Middle frontal gyrus (tissue), 1 donor: ENCODE results near the gene HTT.
"Not testable (repeated sequence)": the region's sequence is repeated elsewhere in the genome, so short reads cannot be mapped to it uniquely, and the experiment has no call there.

Experiments used
- DNase-seq: peaks from one replicate; pipeline ENCODE4 v3.0.0-alpha.2; 2015; ENCODE audit warnings: low spot score; ENCODE audit errors: extremely low spot score

Gene HTT

GRCh38 chr4:3121596-3121995 is 47.1 kb downstream of the HTT start:
- DNase-seq = no peak

DNA sequence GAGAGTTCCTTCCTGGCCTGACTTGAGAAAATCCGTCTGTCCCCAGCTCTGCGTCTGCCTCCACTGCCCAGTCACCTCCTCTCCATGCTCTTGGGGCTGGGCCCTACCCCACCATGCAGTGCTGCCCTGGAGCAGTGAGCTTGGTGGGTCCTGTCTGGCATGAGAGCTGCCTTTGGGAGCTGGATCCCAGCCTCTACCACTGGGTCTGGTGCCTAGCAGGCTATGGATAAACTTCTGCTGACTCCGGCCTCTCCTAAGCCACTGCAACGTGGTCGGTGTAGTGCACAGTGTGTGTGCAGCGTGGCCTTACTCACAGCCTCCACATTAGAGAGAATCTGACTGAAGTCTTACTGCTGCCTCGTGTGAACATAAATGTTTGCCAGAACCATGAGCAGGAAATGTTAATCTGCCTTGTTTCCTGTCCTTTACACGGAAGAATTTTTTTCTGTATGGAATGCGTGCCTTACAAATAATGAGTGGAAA is 47.6 kb downstream of the HTT start:
- DNase-seq = no peak

DNA sequence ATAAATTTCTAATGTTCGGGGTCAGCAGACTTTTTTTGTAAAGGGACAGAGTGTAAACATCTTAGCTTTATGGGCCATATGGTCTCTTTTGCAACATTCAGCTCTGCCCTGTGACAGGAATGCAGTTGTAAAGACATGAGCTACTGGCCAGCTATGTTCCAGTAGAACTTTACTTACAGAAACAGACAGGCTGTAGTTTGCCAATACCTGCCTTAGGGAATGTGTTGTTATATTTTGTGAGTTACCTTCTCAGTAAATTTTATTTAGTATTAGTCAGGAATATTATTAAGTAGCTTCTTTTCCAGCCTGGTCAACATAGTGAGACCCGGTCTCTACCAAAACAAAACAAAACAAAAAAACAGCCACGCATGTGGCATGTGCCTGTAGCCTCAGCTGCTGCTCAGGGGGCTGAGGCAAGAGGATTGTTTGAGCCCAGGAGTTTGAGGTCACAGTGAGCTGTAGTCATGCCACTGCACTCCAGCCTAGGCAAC is 48.7 kb downstream of the HTT start:
- no peak for DNase-seq

DNA sequence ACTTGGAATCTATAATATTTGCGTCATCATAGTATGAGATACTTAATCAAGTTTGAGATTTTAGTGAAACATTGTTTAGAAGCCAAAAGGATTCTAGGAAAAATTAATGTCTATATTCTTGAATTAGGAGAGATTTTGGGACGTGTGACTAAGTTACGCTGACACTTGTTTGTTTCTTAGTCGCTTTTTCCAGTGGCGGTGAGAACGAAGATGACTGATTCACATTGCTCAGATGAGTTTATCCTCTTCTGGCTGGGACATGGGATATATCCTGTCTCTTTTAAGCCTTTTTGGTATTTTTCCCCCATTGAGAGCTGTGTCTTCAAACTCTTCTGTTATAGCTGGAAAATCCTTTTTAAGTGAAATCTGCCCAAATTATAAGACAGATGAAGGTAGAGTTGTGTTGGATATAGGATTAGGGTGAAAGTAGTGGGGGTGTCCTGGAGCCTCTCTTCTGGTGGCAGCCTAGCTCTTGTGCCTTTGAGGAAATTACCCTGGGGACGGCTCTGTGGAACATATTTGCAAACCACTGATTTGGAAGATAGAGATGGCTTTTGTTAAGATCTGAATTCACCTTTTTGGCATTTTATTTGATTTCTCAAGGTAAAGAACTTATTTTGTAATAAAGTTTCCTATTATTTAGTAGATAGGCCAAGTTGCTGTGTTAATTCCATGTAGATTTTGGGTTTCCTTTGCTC is 49.7 kb downstream of the HTT start:
- DNase-seq = no peak

- no peak for DNase-seq
Measured at GRCh38 chr4:3127112-3127511, 52.6 kb downstream of the HTT start.

DNA sequence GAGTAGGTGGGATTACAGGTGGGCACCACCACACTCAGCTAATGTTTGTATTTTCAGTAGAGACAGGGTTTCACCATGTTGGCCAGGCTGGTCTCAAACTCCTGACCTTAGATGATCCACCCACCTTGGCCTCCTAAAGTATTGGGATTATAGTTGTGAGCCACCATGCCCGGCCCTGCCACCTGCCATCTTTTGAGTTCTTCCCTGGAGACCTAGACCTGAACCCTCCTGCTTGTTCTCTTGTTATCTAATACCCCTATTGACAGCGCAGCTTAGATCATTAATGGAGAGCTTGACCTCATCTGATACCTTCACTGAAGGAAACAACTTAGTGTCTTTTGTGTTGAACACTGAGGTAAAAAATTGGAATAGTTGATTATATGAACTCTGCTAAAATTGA is 53.6 kb downstream of the HTT start:
- no peak for DNase-seq

- DNase-seq = peak; percentile 16
Measured at GRCh38 chr4:3128976-3129375, 54.5 kb downstream of the HTT start.

DNA sequence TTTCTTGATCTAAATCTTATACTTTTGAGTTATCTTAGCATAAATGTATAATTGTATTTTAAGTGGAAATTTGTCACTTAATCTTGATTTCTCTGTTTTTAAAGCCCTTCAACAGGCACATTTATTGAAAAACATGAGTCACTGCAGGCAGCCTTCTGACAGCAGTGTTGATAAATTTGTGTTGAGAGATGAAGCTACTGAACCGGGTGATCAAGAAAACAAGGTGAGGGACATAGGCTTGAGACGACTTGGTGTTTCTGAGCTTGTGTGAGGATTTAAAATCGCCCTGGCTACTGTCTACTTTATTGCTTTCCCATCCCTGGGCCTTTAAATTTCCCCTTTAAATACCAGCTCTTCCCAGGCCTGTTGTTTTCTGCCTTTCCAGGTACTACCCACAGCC is 55.7 kb downstream of the HTT start:
- no peak for DNase-seq

DNA sequence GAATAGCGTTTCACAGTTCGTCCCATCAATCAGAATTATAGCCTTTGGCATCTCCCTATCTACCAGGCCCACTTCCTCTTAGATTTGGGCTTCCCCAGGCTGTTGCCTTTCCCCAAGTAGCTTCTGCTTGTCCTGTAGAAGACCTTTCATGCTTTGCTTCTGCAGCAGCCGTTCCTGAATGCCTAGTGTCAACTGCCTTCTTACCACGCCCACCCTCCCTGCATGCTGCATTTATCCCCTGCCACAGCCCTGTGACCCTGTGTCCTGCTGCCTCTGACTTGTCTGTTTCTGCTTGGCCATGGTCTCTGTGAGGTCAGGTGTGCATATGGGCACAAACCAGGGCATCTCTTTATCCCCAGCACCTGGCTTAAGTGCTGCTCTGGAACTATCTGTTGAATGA is 56.3 kb downstream of the HTT start:
- DNase-seq = no peak

GRCh38 chr4:3134201-3134600 is 59.7 kb downstream of the HTT start:
- DNase-seq = no peak

DNA sequence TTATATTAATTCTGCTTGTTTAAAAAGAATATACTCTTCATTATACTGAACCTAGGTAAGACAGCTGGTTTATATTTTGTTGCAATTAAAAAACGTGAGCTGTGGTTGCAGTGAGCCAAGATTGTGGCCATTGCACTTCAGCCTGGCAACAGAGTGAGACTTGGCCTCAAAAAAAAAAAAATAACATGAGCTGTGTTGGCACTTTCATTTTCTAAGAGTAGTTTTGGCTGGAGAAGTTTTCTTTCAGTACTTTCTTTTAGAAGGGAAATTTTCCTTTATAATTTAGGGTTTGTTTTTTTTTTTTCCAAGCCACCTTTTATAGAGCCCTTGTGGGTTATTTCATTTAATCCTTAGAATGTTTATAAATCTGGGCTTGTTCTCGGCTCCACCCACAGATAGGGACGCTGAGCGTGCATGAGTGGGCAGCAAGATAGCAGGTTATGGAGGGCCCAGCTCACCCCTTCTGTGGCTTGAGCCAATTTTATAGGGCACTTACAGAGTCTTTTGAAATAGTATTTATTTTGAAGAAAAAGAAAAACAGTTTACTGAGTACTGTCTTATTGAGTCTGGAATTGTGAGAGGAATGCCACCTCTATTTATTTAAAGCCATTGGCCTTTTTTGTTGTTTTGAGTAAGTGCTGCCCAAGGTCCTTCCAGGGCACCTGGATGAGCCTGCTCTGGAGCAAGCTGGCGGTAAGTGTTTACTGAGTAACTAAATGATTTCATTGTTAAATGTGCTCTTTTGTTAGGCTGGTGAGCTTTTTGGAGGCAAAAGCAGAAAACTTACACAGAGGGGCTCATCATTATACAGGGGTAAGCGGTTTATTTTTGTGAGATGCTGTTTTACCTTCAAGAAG is 60.9 kb downstream of the HTT start:
- no peak for DNase-seq

GRCh38 chr4:3136454-3136853 is 62.0 kb downstream of the HTT start:
- no peak for DNase-seq

DNA sequence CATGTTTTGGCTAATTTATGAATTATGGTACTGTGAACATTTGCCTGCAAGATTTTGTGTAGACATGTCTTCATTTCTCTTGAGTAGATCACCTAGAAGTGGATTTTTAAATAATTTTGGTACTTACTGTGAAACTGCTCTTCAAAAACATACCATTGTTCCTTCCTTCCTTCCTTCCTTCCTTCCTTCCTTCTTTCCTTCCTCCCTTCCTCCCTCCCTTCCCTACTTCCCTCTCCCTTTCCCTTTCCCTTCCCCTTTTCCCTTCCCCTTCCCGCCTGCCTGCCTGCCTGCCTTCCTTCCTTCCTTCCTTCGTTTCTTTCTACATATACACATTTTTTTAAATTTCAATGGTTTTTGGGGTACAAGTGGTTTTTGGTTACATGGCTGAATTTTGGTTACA is 63.4 kb downstream of the HTT start:
- no peak for DNase-seq

DNA sequence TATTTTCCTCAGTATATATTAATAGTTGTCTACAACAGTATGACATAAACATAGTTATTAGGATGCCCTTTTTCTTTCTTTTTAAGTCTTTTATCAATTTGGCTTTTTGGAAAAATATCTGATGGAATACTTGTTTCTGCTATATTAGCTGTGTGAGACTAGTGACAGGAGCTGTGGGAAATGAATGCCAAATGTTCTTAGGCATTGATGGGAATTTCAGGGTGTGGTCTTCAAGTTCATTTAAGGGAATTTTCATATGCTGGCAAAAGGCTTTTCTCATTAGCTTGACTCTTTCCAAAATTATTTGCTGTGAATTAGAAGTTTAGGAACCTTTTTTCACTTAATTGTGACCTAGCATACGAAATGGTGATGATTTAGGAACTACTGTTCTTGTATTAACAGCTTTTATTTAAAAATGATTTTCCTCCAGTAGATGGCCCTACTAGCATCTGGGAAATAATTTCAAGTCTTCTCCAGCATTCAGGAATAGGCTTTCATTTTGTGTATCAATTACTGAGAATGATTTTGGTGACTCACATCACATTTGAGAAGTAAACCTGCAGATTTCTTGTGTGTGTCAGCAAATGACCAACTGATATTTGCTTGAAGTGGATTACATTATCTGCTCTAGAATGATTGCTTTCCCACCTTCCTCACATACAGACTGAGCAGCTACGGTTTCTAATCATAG is 70.9 kb downstream of the HTT start:
- no peak for DNase-seq

DNA sequence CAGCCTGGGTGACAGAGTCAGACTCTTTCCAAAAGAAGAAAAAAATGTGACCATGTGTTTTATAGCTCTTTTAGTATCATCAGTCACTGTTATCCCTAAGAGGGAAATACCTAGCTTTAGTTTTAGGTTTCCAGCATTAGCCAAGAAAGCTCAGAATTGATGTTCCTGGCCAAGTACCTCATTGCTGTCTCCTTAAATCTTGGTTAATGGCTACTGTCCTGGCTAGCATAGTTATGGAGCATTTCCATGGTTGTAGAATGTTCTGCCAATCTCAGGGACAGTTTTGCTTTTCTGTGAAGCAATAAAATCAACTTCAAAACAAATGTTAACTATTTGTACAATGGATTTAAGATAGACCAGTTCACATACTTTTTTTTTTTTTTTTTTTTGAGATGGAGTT is 74.4 kb downstream of the HTT start:
- DNase-seq = no peak

DNA sequence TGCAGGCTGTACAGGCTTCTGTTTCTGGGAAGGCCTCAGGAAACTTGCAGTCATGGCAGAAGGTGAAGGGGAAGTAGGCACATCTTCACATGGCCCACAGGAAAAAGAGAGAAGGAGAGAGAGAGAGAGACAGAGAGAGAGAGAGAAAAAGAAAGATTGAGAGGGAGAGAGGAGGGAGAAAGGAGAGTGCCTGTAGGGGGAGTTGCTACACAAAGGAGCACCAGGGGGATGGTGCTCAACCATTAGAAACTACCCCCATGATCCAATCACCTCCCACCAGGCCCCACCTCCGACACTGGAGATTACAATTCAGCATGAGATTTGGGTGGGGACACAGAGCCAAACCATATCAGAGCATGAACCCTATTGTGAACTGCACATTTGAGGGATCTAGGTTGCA is 76.8 kb downstream of the HTT start:
- not testable (repeated sequence) for DNase-seq

DNA sequence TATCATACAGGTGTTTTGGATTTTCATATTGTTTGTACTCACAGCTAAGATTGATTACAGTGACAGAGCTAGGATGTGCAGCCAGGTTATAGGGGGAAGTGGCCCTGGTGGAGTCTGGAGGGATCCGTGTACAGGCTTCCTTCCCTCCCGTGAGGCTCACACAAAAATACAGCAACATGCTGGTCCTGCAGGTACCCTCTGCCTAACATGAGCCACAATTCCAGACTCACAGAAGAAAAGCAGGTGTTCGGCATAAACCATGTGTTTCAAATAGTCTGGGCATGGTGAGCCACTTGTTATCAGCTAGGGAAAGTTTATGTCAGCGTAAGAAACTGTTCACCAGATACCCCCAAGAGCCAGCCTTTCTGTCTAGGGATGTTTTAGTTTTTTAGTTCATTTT is 82.9 kb downstream of the HTT start:
- no peak for DNase-seq

GRCh38 chr4:3158841-3159240 is 84.4 kb downstream of the HTT start:
- DNase-seq = no peak

DNA sequence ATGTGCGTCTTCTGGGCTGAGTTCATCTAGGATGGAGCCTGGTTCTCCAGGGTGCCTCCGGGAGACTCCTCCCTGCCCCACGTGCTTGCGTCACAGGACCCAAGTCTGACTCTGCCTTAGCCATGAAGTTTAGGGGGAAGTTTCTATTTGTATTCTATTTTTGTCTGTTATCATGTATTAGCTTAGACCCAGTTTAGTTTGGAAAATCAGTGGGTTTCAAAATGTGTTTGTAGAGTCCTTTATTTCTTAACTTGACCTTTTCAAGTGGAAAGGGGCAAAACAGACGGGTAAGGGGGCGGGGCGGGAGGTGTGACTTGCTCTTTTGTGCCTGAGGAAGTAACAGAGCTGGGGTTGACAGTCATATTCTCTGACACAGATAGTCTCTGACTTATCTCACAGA is 86.0 kb downstream of the HTT start:
- DNase-seq = no peak

DNA sequence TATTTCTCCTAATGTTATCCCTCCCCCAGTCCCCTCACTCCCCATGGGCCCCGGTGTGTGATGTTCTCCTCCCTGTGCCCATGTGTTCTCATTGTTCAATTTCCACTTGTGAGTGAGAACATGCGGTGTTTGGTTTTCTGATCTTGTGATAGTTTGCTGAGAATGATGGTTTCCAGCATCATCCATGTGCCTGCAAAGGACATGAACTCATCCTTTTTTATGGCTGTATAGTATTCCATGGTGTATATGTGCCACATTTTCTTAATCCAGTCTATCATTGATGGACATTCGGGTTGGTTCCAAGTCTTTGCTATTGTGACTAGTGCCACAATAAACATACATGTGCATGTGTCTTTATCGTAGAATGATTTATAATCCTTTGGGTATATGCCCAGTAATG is 86.6 kb downstream of the HTT start:
- not testable (repeated sequence) for DNase-seq

GRCh38 chr4:3166434-3166833 is 92.0 kb downstream of the HTT start:
- DNase-seq = not testable (repeated sequence)

DNA sequence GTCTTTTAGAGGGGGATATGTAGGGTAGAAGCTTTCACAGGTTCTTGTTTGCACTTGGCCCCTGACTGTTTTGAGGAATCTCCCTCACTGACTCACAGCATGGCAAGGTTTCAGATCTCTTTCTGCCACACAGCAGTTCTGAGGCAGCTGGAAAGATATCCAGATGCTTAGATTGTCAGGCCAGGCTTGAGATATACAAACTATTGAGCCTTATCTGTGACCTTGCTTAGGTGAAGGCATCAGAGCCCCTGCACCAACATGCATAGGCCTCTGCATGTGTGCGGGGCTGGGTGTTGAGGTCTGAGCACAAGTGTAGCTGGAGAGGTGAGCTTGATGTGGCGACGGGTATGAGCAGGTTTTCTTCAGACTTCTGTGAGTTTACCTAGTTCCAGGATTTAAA is 93.5 kb downstream of the HTT start:
- no peak for DNase-seq
